GM12878 (cell line): ENCODE measurements around the gene ABCG4. TPM values are rescaled to one million over a fixed set of nuclear protein-coding genes. Genes with fewer than 3 reads are reported as not detected.

ENCODE experiments used
- ATAC-seq: fragments of 200-7000 bp; cut with Tn5 transposase; 3 replicates; pipeline ENCODE4 v1.9.1; 2020; ENCODE audit warnings: mild to moderate bottlenecking, moderate library complexity
- BruUV-seq: library from RNA; stranded (reverse); fragments of 400-500 nt; replicated peaks from 2 replicates; lab custom pipeline; 2021; lab: Mats Ljungman, UMichigan
- CTCF ChIA-PET: fragments of 300-600 bp; sonication (Branson Sonifier 250); formaldehyde crosslinking; extraction: SDS; loops from one replicate; lab custom pipeline; 2021; ENCODE audit warnings: inconsistent platforms; lab: Yijun Ruan, JAX
- POLR2A ChIA-PET: fragments of 350-600 bp; formaldehyde crosslinking; extraction: SDS; loops from one replicate; lab custom pipeline; 2021; ENCODE audit warnings: inconsistent platforms; lab: Charles Lee
- RAD21 ChIA-PET: fragments of 300-600 bp; sonication (Branson Sonifier 250); formaldehyde crosslinking; loops from one replicate; lab custom pipeline; 2023; ENCODE audit warnings: antibody characterized with exemption; ENCODE audit not compliant: unreplicated experiment; lab: Charles Lee
- SMC1A ChIA-PET: fragments of 300-600 bp; sonication (Branson Sonifier 250); formaldehyde crosslinking; loops from one replicate; lab custom pipeline; 2023; ENCODE audit not compliant: unreplicated experiment, uncharacterized antibody; lab: Charles Lee
- DNase-seq: peaks from one replicate; pipeline ENCODE4 v3.0.0-alpha.2; 2011; ENCODE audit warnings: low read depth, low spot score
- FAIRE-seq: peaks from 3 replicates; lab custom pipeline; 2011; peaks lifted over from hg19 to GRCh38; lab: Jason Lieb, UNC
- H2AFZ ChIP-seq: 2 replicates; pipeline ENCODE4 v1.6.0; 2011; ENCODE audit warnings: low read depth, low read length, control low read depth; ENCODE audit not compliant: control insufficient read depth
- H3K27ac ChIP-seq: 2 replicates; pipeline ENCODE4 v1.5.1; 2011; ENCODE audit warnings: control low read depth; ENCODE audit not compliant: control insufficient read depth, insufficient read depth
- H3K27me3 ChIP-seq, 2 experiments: replicated peaks in 1 of 2; 2 replicates each; pipeline versions ENCODE4 v1.6.0 to v1.6.1; 2011; ENCODE audit warnings: low read length in 1 of 2; ENCODE audit not compliant: control insufficient read depth in 2 of 2, insufficient read depth in 2 of 2
- H3K36me3 ChIP-seq, 2 experiments: 2 replicates each; pipeline ENCODE4 v1.5.1; 2011; ENCODE audit warnings: low read length in 1 of 2; ENCODE audit not compliant: control insufficient read depth in 2 of 2, insufficient read depth in 2 of 2
- H3K4me1 ChIP-seq: 2 replicates; pipeline ENCODE4 v1.6.1; 2011; ENCODE audit warnings: mild to moderate bottlenecking, low read length, moderate library complexity, mixed read lengths; ENCODE audit not compliant: control insufficient read depth, insufficient read depth
- H3K4me2 ChIP-seq: 2 replicates; pipeline ENCODE4 v1.6.0; 2011; ENCODE audit warnings: control low read depth; ENCODE audit not compliant: control insufficient read depth, insufficient read depth
- H3K4me3 ChIP-seq: fragments of 200-600 bp; sonication (generic); 2 replicates; pipeline ENCODE4 v1.5.1; 2016
- H3K79me2 ChIP-seq: 2 replicates; pipeline ENCODE4 v1.6.0; 2011; ENCODE audit warnings: low read length; ENCODE audit not compliant: control insufficient read depth, insufficient read depth
- H3K9ac ChIP-seq: 2 replicates; pipeline ENCODE4 v1.8.0; 2011; ENCODE audit warnings: low read length, control low read depth, mixed read lengths; ENCODE audit not compliant: control insufficient read depth, insufficient read depth
- H3K9me3 ChIP-seq: replicated peaks from 3 replicates; pipeline ENCODE4 v1.5.1; 2011; ENCODE audit warnings: mild to moderate bottlenecking, low read length; ENCODE audit not compliant: control insufficient read depth, insufficient read depth
- H4K20me1 ChIP-seq: 2 replicates; pipeline ENCODE4 v1.6.0; 2011; ENCODE audit not compliant: control insufficient read depth, insufficient read depth
- ATF2 ChIP-seq: IDR thresholded peaks from 2 replicates; pipeline ENCODE4 v1.6.1; 2012; ENCODE audit warnings: low read length, inconsistent platforms
- BCL3 ChIP-seq: IDR thresholded peaks from 2 replicates; pipeline ENCODE4 v1.6.1; 2011; ENCODE audit warnings: borderline replicate concordance, low read depth, mild to moderate bottlenecking, moderate library complexity, low read length; ENCODE audit not compliant: insufficient read depth, poor library complexity, severe bottlenecking
- CBX5 ChIP-seq: sonication (generic); IDR thresholded peaks from 2 replicates; pipeline ENCODE4 v1.6.1; 2016; ENCODE audit warnings: low read depth, moderate library complexity, mild to moderate bottlenecking, inconsistent platforms
- FOXM1 ChIP-seq: IDR thresholded peaks from 2 replicates; pipeline ENCODE4 v1.6.1; 2012; ENCODE audit warnings: low read depth, mild to moderate bottlenecking, inconsistent platforms, low read length, moderate library complexity
- GABPA ChIP-seq: IDR thresholded peaks from 2 replicates; pipeline ENCODE4 v1.6.1; 2014; ENCODE audit warnings: antibody characterized with exemption, low read depth, mild to moderate bottlenecking, inconsistent platforms
- HSF1 ChIP-seq: fragments of 150-350 bp; IDR thresholded peaks from 2 replicates; pipeline ENCODE4 v1.6.1; 2014; ENCODE audit warnings: mild to moderate bottlenecking, low read depth, low read length
- JUND ChIP-seq: IDR thresholded peaks from 2 replicates; pipeline ENCODE4 v1.6.1; 2012; ENCODE audit warnings: low read depth, mild to moderate bottlenecking, low read length, improper control_type of control experiment, moderate library complexity
- PAX5 ChIP-seq: IDR thresholded peaks from 2 replicates; pipeline ENCODE4 v1.6.1; 2011; ENCODE audit warnings: low read depth, low read length, borderline replicate concordance
- PAX8 ChIP-seq: fragments of 450-650 bp; IDR thresholded peaks from 2 replicates; pipeline ENCODE4 v1.6.1; 2017; ENCODE audit warnings: mild to moderate bottlenecking, moderate library complexity
- RBBP5 ChIP-seq: fragments of 200-600 bp; sonication (generic); conservative IDR thresholded peaks from 2 replicates; pipeline ENCODE4 v1.6.1; 2016
- RCOR1 ChIP-seq: conservative IDR thresholded peaks from 2 replicates; pipeline ENCODE4 v1.6.1; 2012; ENCODE audit warnings: low read depth, low read length, improper control_type of control experiment
- SMAD5 ChIP-seq: IDR thresholded peaks from 2 replicates; pipeline ENCODE4 v1.6.1; 2016; ENCODE audit warnings: antibody characterized with exemption, low read depth
- USF1 ChIP-seq: IDR thresholded peaks from 2 replicates; pipeline ENCODE4 v1.6.1; 2011; ENCODE audit warnings: borderline replicate concordance, low read depth, mild to moderate bottlenecking, moderate library complexity, mixed read lengths, low read length; ENCODE audit not compliant: insufficient read depth; ENCODE audit errors: extremely low read length
- YY1 ChIP-seq: IDR thresholded peaks from 2 replicates; pipeline ENCODE4 v1.6.1; 2011; ENCODE audit warnings: low read depth, mild to moderate bottlenecking, low read length
- WGBS: methylation state at CpG from one replicate; pipeline ENCODE4 v1.1.6; 2016; ENCODE audit warnings: low lambda C conversion rate; ENCODE audit not compliant: insufficient replicate concordance, insufficient coverage; ENCODE audit errors: missing lambda C conversion rate; 5-methylcytosine and 5-hydroxymethylcytosine counted together
- in situ Hi-C: fragments of 300-500 bp; cut with MboI; formaldehyde crosslinking; loops from 9 replicates; pipeline ENCODE4 v1.14.3; 2018; ENCODE audit warnings: mixed read lengths
- intact Hi-C: fragments of 100-400 bp; cut with micrococcal nuclease; formaldehyde crosslinking; loops from one replicate; pipeline ENCODE4 v1.14.2; 2022; ENCODE audit not compliant: unreplicated experiment
- polyA plus RNA-seq, 11 experiments: library from polyadenylated mRNA; depleted of rRNA in 4 of 11; unstranded in 6 of 11; stranded (reverse) in 5 of 11; fragments of >200 nt; fragmentation: Nextera tagmentation in 4 of 11; fragmentation: Illumina TruSeq in 1 of 11; extraction: Ambion mirVana in 4 of 11; extraction: Trizol in 1 of 11; gene quantifications; 1 replicate in 1 of 11; 2 replicates in 10 of 11; pipeline versions ENCODE4 v1.2.1 to v1.2.3, GENCODE V29; 2011 to 2016; ENCODE audit warnings: inconsistent platforms in 2 of 11, missing spikeins in 2 of 11, low read depth in 1 of 11
- total RNA-seq, 4 experiments: library from RNA; depleted of rRNA in 3 of 4; stranded (reverse); fragments of >200 nt in 3 of 4; fragmentation: Illumina TruSeq in 1 of 4; extraction: Trizol in 1 of 4; gene quantifications; 2 replicates each; pipeline versions ENCODE4 v1.2.1 to v1.2.3, GENCODE V29; 2013 to 2021

ABCG4 gene
- total and polyA plus RNA-seq, 10 of the 15 experiments (the other 5 are each of a cell fraction or from before 2014, with no cell fraction given), result not detected

GRCh38 chr11:119156496-119156895 is 7.6 kb downstream of the ABCG4 start:
- Histone ChIP-seq H3K27ac (no peak overlapping the region), H3K4me3 (no peak overlapping the region), H3K9ac (no peak overlapping the region), H3K4me1 (no peaks in the 10 kb centered on the region), H3K79me2 (no peaks in the 10 kb centered on the region), H3K4me2 (no peak overlapping the region), H3K9me3 (no peaks in the 10 kb centered on the region), H2AFZ (no peak overlapping the region), H4K20me1 (no peaks in the 10 kb centered on the region), H3K36me3 (no peaks in the 10 kb centered on the region), H3K27me3 (peaks cover 0 to 2% of the 10 kb centered on the region in 2 experiments; a peak in 1 of 4 replicates)
- in situ Hi-C loops, result no loop called here
- BruUV-seq, result no TSS peak
- FAIRE-seq (no peak), DNase-seq (no peak), ATAC-seq (no peak)
- ChIA-PET CTCF (interaction anchor here (1.4 to 1.7 kb wide), 3 partner anchors 11 to 14 kb away, joined by 3 to 4 read pairs (median 3); partner anchors contain the start of gene NLRX1), RAD21 (interaction anchor here (1.4 kb wide), 1 partner anchor 54 kb away, joined by 3 read pairs; the partner anchor contains the start of gene DPAGT1), POLR2A (no interaction called here), SMC1A (interaction anchor here (1.0 kb wide), 1 partner anchor 40 kb away, joined by 3 read pairs; no protein-coding TSS in a partner anchor)
- TF ChIP-seq HSF1, result no peak
- no peak for TF ChIP-seq CBX5
- TF ChIP-seq RBBP5, result no peak
- TF ChIP-seq BCL3, result no peak
- TF ChIP-seq SMAD5, result no peak
- no peak for TF ChIP-seq RCOR1
- no peak for TF ChIP-seq USF1
- no peak for TF ChIP-seq JUND
- no peak for TF ChIP-seq PAX5
- no peak for TF ChIP-seq FOXM1
- TF ChIP-seq YY1, result no peak
- TF ChIP-seq PAX8, result no peak
- no peak for TF ChIP-seq ATF2
- no peak for TF ChIP-seq GABPA
- 56% methylated on average over 10 of the region's 10 CpGs for WGBS
- intact Hi-C loops, result no loop called here
